Heart left ventricle (tissue), 16 donors: ENCODE measurements around the gene PGAP3. TPM values are rescaled to one million over a fixed set of nuclear protein-coding genes. Genes with fewer than 3 reads are reported as not detected.

ENCODE experiments used
- ATAC-seq, 4 donors: fragments of 200-7000 bp; cut with Tn5 transposase; one replicate each; pipeline ENCODE4 v1.9.1; 2020 to 2022; ENCODE audit warnings: moderate library complexity in 4 of 4, mild to moderate bottlenecking in 3 of 4, moderate number of reproducible peaks in 1 of 4
- DNase-seq, 5 donors: peaks; one replicate each; pipeline ENCODE4 v3.0.0-alpha.2; 2020
- H3K27ac ChIP-seq, 12 donors: fragments of 200-600 bp; sonication (generic) in 4 of 12; one replicate each; pipeline versions ENCODE4 v1.5.0 to v1.8.0; 2016 to 2022; ENCODE audit warnings: mild to moderate bottlenecking in 2 of 12
- H3K27me3 ChIP-seq, 9 donors: fragments of 200-600 bp; sonication (generic) in 2 of 9; one replicate each; pipeline versions ENCODE4 v1.5.1 to v1.8.0; 2016 to 2022; ENCODE audit warnings: mild to moderate bottlenecking in 3 of 9
- H3K36me3 ChIP-seq, 9 donors: fragments of 200-600 bp; sonication (generic) in 2 of 9; one replicate each; pipeline versions ENCODE4 v1.5.0 to v1.8.0; 2018 to 2022; ENCODE audit warnings: mild to moderate bottlenecking in 2 of 9
- H3K4me1 ChIP-seq, 12 donors: fragments of 200-600 bp; sonication (generic) in 4 of 12; one replicate each; pipeline versions ENCODE4 v1.5.0 to v1.8.0; 2016 to 2022; ENCODE audit warnings: mild to moderate bottlenecking in 3 of 12
- H3K4me3 ChIP-seq, 12 donors: fragments of 200-600 bp; sonication (generic) in 4 of 12; one replicate each; pipeline versions ENCODE4 v1.5.0 to v1.8.0; 2017 to 2022; ENCODE audit warnings: mild to moderate bottlenecking in 9 of 12, moderate library complexity in 4 of 12
- H3K9me3 ChIP-seq, 12 donors: fragments of 200-600 bp; sonication (generic) in 4 of 12; one replicate each; pipeline versions ENCODE4 v1.5.0 to v1.8.0; 2016 to 2022; ENCODE audit warnings: mild to moderate bottlenecking in 1 of 12
- POLR2A ChIP-seq, 2 donors: fragments of 450-650 bp; IDR thresholded peaks; one replicate each; pipeline ENCODE4 v1.6.1; 2017; ENCODE audit warnings: antibody characterized with exemption in 2 of 2, mild to moderate bottlenecking in 2 of 2, moderate library complexity in 2 of 2
- WGBS, 4 donors: extraction: QIAGEN DNeasy Blood & Tissue Kit in 2 of 4; methylation state at CpG; one replicate each; pipeline versions ENCODE4 v1.1.5 to v1.1.7; 2013 to 2018; 5-methylcytosine and 5-hydroxymethylcytosine counted together
- intact Hi-C, 10 donors: fragments of 100-400 bp; cut with DNase I; formaldehyde crosslinking; loops; one replicate each; pipeline versions ENCODE4 v1.11.1 to v1.14.2; 2022
- polyA plus RNA-seq, 2 donors: library from polyadenylated mRNA; stranded (reverse); fragments of 200-250 nt; gene quantifications; one replicate each; pipeline ENCODE4 v1.2.3, GENCODE V29; 2013
- total RNA-seq, 9 donors: library from RNA; depleted of rRNA in 2 of 9; stranded (reverse); fragments of >200 nt in 2 of 9; fragmentation: NEBNext Ultra II Directional in 3 of 9; extraction: Animal tissue kit (Norgen Biotek cat#: 25700) in 3 of 9; gene quantifications; one replicate each; pipeline versions ENCODE4 v1.1.0 to v1.2.4, GENCODE V29; 2016 to 2023
- TF ChIP-seq, protein P1 (sequence below), 12 donors: fragments of 200-600 bp; sonication (generic) in 4 of 12; IDR thresholded peaks; one replicate each; pipeline versions ENCODE4 v1.5.0 to v1.8.0; 2018 to 2022; ENCODE audit warnings: antibody characterized with exemption in 12 of 12, mild to moderate bottlenecking in 5 of 12
- donor health status: ischemic (EF 13 %, LVEDD 7.1; RV severe dilation, severe dysfunction).
- donor health status: healthy with polysubstance abuse.
- donor health status: DM: no; HTN: yes; CAD: no.
- donor health status: DM: no; HTN: no; CAD: no.
- donor health status: ischemic (EF 25% LVEDD 6.9; RV normal size, moderate dysfunction).
- donor health status: ischemic (EF 25% LVEDD 5.7; RV mildly dilated, moderate dysfunction).
- donor health status: healthy.
- donor health status: DM: yes; HTN: yes; CAD: no.
- donor health status: ischemic (EF 35%, LVEDD 5.7; RV mildly dilated, moderate dysfunction).
- donor health status: nonischemic (EF 11% LVEDD 7.7; RV severe dilation, severe dysfunction).
- donor health status: DM: yes; HTN: yes; CAD: no.
- donor health status: PGD.
- donor health status: ischemic (EF 29% LVEDD 5.4; RV normal size, mild dysfunction).
- donor health status: nonischemic (EF 23%, LVEDD 6.1; RV moderate dilation, normal function).

The PGAP3 gene
- total and polyA plus RNA-seq, 11 donors: 8.0 to 18.8 (median 13.3) TPM

DNA sequence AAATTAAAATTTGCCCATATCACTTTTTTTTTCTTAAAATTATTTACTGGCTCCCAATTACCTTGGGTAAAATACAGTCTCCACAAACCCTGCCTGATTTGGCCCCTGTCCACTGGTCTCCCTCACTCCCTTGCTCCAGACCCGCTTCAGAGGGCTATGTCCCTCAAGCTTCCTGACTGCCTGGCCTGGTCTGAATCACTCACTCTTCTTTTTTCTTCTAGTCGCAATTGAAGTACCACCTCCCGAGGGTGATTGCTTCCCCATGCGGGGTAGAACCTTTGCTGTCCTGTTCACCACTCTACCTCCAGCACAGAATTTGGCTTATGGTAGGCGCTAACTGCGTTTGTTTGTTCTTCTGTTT lies 598 bp upstream of the PGAP3 start:
- H3K9me3 ChIP-seq: no peaks in the 10 kb centered on the region
- 19 to 25% (median 22%) methylated on average over 6 of the region's 6 CpGs for WGBS, 4 donors
- peak overlapping the region in 11 of 12 donors; percentile 84 to 99 (median 91) for H3K27ac ChIP-seq
- no peaks in the 10 kb centered on the region for H3K27me3 ChIP-seq
- peak in 1 of 4 donors; percentile 18 for ATAC-seq
- DNase-seq: peak in 1 of 5 donors; percentile 26
- intact Hi-C loops: loop anchor here in 3 of 10 donors (5.0 kb wide), 3 partner anchors 39 to 64 kb away; partner anchors contain the start of gene MIEN1 (in 2 of the 3)
- H3K4me1 ChIP-seq: peaks cover 0 to 18% (median 12%) of the 10 kb centered on the region in 12 donors
- peaks cover 0 to 18% (median 11%) of the 10 kb centered on the region in 9 donors for H3K36me3 ChIP-seq
- peak overlapping the region; percentile 31 to 95 (median 75) for H3K4me3 ChIP-seq
- TF ChIP-seq POLR2A (IDR thresholded peaks at IDR 0.05): no peak
- TF ChIP-seq, protein P1, sequence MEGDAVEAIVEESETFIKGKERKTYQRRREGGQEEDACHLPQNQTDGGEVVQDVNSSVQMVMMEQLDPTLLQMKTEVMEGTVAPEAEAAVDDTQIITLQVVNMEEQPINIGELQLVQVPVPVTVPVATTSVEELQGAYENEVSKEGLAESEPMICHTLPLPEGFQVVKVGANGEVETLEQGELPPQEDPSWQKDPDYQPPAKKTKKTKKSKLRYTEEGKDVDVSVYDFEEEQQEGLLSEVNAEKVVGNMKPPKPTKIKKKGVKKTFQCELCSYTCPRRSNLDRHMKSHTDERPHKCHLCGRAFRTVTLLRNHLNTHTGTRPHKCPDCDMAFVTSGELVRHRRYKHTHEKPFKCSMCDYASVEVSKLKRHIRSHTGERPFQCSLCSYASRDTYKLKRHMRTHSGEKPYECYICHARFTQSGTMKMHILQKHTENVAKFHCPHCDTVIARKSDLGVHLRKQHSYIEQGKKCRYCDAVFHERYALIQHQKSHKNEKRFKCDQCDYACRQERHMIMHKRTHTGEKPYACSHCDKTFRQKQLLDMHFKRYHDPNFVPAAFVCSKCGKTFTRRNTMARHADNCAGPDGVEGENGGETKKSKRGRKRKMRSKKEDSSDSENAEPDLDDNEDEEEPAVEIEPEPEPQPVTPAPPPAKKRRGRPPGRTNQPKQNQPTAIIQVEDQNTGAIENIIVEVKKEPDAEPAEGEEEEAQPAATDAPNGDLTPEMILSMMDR (IDR thresholded peaks at IDR 0.05): no peak

DNA sequence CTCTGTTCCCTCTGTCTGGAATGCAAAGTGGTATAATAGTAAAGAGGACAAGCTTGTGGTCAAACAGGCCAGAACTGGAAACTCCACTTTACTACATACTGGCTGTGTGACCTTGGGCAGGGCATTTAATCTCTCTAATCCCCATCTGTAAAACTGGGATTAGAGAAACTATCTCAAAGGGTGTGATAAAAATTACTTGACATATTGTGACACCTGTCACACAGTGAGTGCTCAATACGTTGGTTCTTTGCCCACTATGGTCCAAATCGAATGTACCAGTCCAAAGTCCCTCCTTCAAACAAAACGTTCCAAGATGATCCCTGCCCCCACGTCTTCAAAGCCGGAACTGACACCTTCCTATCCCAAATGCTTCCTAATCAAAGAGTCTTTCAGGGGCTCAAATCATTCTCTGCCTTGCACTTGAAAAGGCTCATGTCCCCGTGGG lies 734 bp downstream of the PGAP3 start:
- intact Hi-C loops: loop anchor here in 4 of 10 donors (1.0 to 5.0 kb wide), 4 partner anchors 12 to 65 kb away; partner anchors contain the start of gene MIEN1 (in 2 of the 4)
- ATAC-seq: no peak
- Histone ChIP-seq H3K27ac (peak overlapping the region; percentile 81 to 99 (median 90)), H3K4me3 (peak overlapping the region; percentile 31 to 95 (median 75)), H3K4me1 (peaks cover 0 to 18% (median 12%) of the 10 kb centered on the region in 12 donors), H3K27me3 (no peaks in the 10 kb centered on the region), H3K36me3 (peaks cover 0 to 27% (median 16%) of the 10 kb centered on the region in 9 donors), H3K9me3 (no peaks in the 10 kb centered on the region)
- TF ChIP-seq POLR2A (IDR thresholded peaks at IDR 0.05): no peak
- TF ChIP-seq, protein P1 (IDR thresholded peaks at IDR 0.05): no peak
- peak in 1 of 5 donors; percentile 19 for DNase-seq
- 58 to 60% (median 59%) methylated on average over 6 of the region's 6 CpGs for WGBS, 4 donors

DNA sequence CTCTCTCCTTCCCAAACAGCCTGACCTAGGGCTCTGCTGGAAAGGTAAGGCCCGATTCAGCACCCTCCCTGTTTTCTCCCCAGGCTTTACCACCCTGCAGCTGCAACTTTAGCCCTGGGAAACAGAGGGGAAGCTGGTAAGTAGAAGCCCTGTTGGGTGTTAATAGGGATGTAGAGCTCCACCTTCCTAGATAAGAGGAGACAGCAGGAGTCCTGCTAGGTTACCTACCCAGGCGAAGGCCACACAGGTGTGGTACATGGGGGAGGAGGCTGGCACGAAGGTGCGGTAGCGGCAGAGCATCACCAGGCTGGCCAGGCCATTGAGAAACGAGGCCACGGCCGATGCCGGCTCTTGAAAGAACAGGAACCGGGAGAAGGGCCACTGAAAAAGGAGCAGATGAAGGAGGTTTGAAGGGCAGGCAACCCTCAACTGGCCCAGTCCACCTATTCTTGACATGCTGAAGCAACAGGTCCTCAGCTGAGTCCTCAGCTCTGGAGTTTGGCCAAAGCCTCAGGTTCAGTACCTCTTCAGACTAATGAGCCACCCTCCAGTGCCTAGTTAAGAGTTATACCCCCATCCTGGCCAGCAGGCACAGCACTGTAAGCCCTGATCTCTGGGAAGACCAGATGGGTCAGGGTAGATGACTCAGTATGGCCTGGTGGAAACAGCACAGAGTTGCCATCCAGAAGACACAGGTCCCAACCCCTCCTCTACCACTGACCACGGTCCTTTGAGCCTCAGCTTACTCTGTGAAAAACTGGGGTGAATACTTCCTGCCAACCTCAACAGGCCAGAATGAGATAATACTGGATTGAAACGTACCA lies 3.3 kb downstream of the PGAP3 start:
- DNase-seq (peak in 1 of 5 donors; percentile 16), ATAC-seq (no peak)

More for the DNA sequence above, 3.3 kb downstream of the PGAP3 start:
- intact Hi-C loops: loop anchor here in 3 of 10 donors (5.0 kb wide), 3 partner anchors 43 to 68 kb away; partner anchors contain the start of gene MIEN1 (in 2 of the 3)
- 89 to 93% (median 90%) methylated on average over 11 to 12 of the region's 12 CpGs for WGBS, 4 donors
- TF ChIP-seq, protein P1 (IDR thresholded peaks at IDR 0.05): no peak
- no peak for TF ChIP-seq POLR2A (IDR thresholded peaks at IDR 0.05)
- Histone ChIP-seq H3K4me3 (no peak overlapping the region), H3K36me3 (peaks cover 0 to 40% (median 18%) of the 10 kb centered on the region in 9 donors), H3K9me3 (no peaks in the 10 kb centered on the region), H3K4me1 (peaks cover 0 to 30% (median 22%) of the 10 kb centered on the region in 12 donors), H3K27me3 (no peaks in the 10 kb centered on the region), H3K27ac (no peak overlapping the region)
